ELF-1 (cell line): ENCODE results near the gene PTPRD.
"Not testable (repeated sequence)": the region's sequence is repeated elsewhere in the genome, so short reads cannot be mapped to it uniquely, and the experiment has no call there.

Experiments used
- DNase-seq: peaks from one replicate; pipeline ENCODE4 v3.0.0-alpha.2; 2016; ENCODE audit warnings: low read depth, low spot score

Gene PTPRD

DNA sequence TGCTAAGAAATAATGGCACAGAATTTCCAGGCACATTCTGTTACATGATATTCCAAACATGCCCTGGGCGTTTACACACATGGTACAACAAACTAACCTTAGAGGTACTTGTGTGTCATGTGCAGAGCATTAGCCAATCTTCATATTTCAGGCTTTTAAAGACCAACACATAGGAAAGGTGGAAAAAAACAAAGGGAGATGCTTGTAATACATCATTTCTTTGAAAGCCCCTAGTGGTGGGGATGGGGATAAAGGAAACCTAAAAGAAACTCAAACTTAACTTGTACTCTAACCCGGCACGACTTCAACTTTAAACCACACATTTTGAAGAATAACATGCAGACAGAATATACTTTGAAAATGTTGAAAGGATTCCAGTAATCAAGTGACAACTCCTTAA, 133.6 kb downstream of the PTPRD start:
- no peak for DNase-seq

DNA sequence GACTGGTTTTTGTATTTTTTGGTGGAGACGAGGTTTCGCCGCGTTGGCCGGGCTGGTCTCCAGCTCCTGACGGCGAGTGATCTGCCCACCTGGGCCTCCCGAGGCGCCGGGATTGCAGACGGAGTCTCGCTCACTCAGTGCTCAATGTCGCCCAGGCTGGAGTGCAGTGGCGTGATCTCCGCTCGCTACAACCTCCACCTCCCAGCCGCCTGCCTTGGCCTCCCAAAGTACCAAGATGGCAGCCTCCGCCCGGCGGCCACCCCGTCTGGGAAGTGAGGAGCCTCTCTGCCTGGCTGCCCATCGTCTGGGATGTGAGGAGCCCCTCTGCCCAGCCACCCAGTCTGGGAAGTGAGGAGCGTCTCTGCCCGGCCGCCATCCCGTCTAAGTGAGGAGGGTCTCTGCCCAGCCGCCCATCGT, 163.6 kb downstream of the PTPRD start:
- not testable (repeated sequence) for DNase-seq

DNA sequence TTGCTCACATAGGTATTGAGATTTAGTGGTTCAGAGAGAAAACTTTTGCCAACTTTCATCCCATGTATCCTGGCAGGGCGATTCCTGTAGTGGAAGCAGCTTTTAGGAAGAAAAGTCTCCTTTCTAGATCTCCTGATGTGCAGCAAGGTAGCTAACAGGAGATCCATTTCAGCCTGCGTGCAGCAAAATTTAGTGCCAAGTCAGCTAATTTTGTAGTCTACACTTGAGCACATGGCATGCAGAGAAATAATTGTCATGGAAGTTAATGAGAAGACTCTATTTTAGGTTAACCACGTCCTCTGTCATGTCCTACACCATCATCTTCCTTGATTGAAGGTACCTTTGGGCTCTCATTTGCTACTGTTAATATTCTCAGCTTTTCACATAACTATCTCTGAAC, 165.8 kb downstream of the PTPRD start:
- DNase-seq: no peak

DNA sequence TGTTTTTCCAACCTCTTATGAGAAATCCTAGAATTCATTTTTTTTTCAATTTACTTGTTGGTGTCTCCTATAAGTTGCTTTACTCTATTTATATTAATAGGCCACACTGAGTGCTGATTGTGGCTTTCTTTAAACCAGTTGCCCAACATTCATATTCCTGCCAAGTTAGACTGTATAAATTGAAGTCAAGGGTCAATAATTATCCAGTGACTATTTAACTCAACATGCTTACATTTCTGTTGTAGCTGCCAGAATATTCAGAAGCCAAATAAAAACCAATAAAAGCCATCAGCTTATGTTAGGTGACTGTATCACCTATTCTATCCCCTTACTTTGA, 169.0 kb downstream of the PTPRD start:
- DNase-seq: no peak

DNA sequence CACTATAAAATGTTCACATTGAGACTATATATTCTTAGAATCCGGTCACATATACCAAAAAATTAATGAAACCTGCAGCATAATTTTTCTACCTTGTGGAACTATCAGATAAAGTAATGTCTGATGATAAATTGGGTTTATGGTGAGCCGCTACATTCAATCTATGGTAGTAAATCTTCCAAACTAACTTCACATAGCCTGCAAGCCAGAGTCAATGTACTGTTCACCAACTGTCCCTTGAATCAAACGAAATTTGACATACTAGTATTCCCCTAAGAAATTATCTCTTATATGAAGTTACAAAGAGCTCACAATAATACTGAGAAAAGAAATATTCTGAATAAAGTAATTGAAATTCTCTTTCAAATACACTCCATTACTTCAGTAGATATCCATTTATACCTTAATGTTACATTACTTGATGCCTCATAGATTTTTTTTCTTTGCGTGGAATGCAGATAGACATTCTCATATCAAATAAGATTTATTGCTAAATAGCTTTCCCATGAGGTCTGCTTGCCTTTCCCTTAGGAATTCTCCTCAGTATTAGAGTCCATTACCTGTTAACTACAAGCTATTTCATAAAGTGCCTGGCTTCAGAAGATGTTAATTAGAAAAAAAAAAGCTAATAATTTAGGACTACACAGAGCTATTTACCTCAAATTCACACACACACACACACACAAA, 169.5 kb downstream of the PTPRD start:
- DNase-seq: no peak

DNA sequence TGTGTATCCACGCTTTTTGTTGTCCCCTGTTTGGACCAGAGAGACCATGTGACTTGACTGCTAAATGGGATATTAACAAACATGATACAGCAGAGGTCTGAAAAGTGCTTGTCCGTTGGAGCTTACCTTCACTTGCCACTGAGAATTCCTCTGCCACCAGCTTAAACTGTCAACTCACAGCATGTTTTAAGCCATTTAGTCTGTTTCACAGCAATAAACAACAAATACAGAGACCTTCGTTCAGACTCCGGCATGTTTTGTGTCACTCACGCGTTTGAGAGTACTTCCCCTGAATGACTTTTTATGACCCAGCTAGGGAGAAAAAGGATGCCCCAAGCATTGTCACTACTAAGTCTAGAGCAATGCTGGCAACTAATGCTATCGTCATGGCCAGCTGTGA, 173.8 kb downstream of the PTPRD start:
- DNase-seq: no peak

DNA sequence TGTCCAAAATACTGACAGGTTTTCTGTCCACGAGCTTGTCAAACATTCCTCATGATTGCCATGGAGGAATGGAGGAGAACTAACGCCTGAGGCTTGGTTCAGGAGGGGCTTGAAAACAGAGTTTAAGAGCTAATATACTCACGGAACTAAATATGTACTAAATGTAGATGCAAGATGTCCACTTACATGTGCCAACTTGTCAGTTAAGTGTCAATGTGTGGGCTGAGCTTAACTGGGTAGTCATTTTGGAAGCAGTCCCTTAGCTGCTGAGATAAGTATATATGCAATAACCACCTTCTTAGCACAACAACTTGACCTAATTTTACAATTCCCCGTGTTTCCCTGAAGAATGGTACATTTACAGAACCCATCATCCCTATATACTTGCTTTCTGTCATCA, 176.0 kb downstream of the PTPRD start:
- DNase-seq: no peak

DNA sequence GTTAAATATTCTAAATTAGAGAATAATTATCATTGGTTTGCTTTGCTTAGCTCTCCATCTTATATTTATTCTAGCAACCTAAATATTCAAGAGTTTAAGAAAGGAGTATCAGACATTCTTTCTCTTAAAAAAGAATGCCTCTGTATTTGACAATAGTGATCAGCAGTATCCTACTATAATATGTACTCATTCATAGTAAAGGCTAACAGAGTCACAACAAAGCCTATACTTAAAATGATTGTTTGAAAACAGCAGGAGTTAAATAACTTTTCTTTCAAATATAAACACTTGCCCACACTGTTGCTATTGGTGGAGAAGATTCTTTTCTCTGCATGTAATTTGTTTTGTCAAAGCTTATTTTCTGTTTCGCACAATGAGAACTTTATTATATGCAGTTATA, 178.4 kb downstream of the PTPRD start:
- DNase-seq: no peak

DNA sequence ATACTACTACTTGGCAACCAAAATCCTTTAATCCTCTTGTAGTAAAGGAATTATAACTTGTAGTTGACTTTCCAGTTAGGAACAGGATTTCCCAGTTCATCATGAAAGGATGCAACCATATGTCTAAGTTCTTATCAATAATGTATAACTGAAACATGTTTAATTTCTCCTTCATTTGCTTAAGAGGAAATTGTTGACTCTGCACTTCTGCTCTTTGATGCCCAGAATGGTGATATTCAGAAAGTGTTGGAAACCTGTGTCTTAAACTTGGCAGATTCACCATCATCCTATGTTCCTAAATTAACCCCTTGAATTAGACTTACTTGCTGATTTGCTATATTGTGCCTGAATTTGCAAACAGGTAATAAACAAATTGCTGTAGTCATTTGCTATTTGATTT, 201.5 kb downstream of the PTPRD start:
- DNase-seq: no peak

DNA sequence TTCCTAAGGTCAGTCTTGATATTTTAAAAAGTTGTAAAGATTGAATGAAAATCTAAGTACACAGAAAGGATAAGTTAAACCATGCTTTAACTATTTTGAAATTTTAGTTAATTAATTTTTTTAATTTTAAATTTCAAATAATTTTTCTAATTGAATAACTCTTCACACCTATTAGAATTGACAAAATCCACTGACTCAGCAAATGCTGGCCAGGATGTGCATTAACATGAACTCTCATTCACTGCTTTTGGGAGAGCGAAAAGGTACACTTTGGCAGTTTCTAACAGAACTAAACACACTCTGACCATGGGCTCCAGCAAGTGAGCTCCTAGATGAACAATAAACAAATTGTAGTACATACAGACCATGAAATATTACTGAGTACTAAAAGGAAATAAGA, 209.5 kb downstream of the PTPRD start:
- DNase-seq: no peak

DNA sequence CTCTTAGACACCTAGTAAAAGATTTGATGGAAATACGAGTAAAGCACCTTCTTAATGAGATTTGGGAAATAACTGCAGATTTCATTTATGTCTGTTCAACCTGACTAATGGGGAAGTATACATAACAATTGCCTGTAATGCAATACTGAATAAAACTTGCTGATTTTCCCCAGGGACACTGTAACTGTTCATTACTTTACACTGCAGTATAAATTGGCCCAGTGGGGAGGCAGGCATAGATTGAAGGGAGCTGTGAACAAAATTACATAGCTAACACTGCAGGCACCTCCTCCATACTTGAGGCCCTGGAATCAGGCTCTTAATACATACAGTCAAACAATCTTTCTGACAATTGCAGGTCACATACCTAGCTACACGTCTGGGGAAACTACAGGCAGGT, 216.2 kb downstream of the PTPRD start:
- DNase-seq: no peak

DNA sequence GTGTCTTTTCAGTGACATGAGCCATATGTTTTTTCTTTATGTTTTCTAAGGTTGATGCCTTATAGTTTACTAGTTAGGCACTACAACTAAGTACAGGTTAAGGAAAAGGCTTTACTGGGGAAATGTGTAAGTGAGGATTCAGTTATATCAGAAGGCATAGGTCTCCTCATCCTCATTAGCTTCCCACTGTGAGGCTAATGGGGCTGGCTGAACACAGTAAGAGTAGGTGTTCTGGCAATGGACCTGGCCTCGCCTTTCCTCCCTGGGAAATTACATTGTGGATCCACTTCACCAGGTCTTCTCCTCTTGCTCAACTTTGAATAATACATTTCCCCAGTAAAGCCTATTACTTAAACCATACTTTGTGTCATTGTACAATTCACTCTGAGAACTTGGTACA, 225.5 kb downstream of the PTPRD start:
- no peak for DNase-seq

DNA sequence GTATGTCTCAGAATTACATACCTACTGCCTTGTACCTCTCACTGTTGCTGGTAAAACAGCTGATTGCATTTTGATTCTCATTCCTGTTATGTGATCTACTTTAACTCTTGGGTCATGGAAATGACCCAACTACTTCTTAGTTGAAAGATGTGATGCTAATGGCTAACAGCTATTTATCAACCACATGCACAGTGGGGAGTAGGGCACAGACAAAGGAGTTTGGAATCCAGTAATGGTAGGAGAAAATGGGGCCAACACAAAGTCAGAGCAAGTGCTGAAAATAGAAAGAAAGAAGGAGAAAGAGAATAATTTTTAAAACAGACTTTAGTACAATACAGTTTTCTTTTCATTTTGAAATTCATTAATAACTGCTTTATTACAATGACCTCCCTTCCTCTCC, 241.0 kb downstream of the PTPRD start:
- no peak for DNase-seq

DNA sequence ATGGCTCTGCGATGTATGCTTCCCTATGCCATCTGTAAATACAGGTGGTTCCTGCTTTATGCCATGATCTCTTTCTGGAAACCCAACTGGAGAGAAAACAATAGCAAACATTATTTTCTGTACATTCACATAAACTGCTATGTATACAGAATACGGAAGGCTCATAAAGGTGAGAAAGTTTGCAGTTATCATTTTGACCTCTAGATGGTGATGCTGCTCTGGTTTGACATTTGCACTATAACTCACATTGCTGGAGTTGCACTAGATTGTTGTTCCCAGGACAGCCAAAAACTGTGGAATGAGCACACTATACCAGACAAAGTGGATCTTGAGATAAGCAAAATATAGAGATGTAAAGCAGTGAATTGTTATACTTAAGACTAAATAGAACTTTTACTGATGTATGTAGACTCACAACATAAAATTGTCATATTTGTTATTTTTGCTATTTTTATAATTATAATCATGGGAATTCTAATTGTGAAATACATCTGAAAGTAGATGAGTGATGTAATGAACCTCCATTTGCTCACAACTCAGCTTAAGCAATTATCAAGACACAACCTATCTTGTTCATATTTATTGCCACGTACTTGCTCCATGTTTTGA, 246.5 kb downstream of the PTPRD start:
- peak; percentile 8 for DNase-seq

DNA sequence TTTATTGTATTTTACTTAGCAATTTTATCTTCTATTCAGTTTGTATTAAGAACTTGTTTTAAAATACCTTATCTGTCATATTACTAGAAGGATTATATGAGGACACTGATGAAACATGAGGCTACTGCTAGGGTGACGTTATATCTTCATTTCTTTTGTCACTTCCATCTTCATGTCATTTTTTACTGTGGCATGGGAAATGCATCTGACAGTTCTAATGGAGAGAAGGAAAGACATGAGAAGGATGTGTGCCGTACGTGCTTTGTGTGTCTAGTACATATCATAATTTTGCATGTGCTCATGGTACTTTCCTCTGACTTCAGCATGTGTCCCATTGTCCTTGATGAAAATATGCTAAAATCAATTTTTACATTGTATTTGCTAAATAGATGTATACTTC, 258.2 kb downstream of the PTPRD start:
- DNase-seq: no peak

DNA sequence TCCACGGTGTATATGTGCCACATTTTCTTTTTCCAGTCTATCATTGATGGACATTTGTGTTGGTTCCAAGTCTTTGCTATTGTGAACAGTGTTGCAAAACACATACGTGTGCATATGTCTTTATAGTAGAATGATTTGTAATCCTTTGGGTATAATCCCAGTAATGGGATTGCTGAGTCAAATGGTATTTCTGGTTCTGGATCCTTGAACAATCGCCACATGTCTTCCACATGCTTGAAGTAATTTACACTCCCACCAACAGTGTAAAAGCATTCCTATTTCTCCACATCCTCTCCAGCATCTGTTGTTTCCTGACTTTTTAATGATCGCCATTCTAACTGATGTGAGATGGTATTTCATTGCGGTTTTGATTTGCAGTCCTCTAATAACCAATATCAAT, 267.2 kb downstream of the PTPRD start:
- DNase-seq: not testable (repeated sequence)

DNA sequence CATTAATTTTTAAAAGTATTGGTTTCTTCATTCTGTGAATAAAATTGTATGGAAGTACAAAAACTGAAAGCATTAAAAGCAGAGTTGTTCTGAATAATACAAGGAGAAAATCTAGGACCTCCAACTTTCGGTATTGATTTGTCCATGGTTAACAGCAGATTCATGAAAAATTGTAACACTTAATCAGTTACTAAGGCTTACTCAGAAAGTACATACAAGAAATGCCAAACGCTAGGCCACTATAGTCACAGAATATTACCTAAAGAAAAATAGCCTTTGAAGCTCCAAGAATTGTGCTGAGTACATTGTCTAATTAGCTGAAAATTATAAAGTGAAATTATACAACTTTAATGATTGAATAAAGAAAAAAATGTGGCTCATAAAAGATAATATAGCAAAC, 271.7 kb downstream of the PTPRD start:
- no peak for DNase-seq

DNA sequence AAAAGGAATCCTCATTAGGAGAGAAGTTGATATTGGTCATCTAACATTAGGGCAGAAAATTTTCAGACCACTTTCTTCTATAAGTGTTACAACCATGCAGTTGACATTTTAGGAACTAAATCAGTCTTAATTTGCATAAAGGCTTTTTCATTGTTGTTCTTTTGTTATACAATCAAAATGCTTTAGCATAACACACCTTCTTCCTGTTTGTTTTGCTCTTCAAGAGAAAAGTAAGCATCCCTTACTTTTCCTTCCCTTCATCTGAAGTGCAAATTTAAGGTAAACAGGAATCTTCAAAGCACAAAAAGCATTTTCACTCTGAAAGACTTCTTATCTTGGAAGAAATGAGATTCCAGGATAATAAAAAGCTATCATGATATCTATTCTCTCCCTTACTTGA, 273.6 kb downstream of the PTPRD start:
- DNase-seq: no peak

DNA sequence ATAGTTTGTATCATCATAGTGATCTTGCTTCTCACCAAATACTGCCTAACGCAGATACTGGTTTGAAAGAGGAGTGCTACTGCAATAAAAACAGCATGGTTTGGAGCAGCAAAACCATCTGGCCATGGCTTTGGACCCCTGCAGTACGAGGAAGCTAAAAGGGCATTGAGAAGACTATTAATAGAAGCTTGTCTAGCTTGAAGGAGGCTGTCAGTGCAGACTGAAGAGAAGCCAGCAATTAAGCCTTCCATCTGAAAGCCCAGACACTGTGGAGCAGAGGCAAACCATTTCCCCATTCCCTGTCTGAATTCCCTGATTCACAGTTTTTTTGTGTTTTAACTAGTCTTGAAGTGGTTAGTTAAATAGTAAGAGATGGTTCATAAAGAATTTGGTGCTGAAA, 281.6 kb downstream of the PTPRD start:
- no peak for DNase-seq

DNA sequence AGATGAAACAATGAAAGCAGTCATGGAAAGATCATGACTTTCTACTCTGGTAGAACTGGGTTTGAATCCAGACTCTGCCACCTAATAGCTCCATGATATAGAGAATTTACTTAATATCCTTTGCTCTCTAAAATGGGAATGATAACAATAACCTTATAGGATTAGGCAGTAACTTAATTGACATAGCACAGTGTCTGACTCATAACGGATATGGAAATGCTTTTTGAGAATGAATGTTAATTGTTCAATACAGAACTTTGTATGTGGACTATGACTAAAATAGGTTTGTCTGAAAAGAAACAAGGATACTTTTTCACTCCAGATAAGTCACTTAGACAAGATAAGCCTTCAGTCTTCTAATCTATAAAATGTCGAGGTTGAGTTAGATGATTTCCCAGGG, 330.7 kb downstream of the PTPRD start:
- DNase-seq: no peak

DNA sequence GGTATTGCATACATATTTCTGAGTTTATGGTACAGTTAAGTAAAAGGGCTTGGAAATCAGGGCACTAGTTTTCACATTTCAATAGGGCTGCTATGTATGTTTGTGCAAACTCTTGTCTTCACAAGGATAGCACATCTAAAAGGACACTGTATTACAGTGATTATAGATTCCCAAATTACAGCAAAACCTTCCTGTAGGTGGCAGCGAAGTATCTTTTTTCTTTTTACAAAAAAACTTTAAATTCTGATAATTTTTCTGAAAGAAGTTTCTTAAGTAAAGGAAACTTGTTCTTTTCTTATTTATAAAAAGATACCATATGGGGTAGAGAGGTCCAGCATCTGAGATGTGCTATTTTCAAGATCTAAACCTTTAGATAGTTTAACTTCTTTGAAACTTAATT, 337.8 kb downstream of the PTPRD start:
- no peak for DNase-seq

DNA sequence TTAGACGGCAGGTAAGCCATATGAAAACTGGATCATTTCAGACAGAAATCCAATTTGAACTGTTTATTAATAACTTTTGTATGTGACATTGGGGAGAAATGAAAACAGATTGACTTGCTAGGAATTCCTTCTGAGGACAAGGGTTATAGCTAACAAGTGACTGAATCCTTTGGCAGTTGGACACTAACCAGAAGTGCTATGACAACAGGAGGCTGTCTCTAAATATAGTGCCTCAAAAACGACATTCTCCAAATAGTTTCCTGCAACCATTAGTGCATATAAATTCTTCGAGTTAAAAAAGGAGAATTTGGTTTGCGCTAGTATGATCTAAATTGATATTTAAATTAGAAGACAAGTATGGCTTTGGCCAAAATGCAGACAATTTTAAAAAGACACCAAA, 338.6 kb downstream of the PTPRD start:
- no peak for DNase-seq

DNA sequence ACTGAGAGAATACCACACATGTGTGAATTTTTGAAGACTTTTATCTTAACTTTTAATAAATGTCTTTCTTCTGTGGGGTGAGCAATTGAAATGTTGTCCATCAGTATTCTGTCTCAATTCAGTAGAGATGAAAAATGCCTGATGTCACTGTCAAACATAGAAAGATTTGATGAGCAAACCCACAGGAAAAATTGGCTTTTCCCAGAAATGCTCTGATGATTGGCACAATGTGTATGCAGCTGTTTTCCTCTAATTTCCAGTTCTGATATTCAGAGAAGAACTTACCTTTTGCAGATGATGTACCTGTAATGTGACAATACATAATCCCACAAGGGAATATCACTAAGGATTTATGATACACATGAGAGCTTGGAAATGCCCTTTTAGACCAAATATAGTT, 340.0 kb downstream of the PTPRD start:
- DNase-seq: no peak
